Endometrial microvascular endothelial cells (primary cell): ENCODE results near the gene GLRX5. TPM values are rescaled to one million over a fixed set of nuclear protein-coding genes. Genes with fewer than 3 reads are reported as not detected.
"Not testable (repeated sequence)": the region's sequence is repeated elsewhere in the genome, so short reads cannot be mapped to it uniquely, and the experiment has no call there.

Experiments used
- in situ Hi-C: cut with HindIII; loops from 2 replicates; pipeline ENCODE4 v1.10.0; 2017; ENCODE audit warnings: low sequenced_read_pairs, low pct_unique_long_range_greater_than_20kb; ENCODE audit errors: inconsistent ontology term
- total RNA-seq: library from RNA; depleted of rRNA; stranded (reverse); fragments of >200 nt; gene quantifications from one replicate; pipeline ENCODE4 v1.2.3, GENCODE V29; 2015; ENCODE audit errors: inconsistent ontology term

The GLRX5 gene
- total RNA-seq, 1 donor from 2014 or later: 65.0 TPM

DNA sequence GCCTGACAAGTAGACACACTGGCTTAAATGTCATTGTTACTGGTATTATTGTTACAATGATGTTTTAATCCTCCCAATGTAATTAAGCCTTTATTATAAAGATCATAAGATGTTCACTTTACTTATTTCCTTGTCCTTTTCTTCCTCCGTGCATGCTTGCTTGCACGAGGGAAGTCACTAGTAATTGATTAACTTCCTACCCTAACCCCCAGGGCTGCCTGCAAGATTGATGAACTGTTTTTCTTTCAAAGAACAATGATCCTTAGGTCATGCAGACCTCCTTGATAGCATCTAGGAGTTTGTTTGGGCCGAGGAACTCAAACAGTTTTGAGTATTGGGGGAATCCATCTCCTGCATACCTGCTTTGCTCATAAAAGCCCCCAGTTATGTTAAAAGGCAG lies 43.0 kb downstream of the GLRX5 start:
- in situ Hi-C loops: no loop called here

DNA sequence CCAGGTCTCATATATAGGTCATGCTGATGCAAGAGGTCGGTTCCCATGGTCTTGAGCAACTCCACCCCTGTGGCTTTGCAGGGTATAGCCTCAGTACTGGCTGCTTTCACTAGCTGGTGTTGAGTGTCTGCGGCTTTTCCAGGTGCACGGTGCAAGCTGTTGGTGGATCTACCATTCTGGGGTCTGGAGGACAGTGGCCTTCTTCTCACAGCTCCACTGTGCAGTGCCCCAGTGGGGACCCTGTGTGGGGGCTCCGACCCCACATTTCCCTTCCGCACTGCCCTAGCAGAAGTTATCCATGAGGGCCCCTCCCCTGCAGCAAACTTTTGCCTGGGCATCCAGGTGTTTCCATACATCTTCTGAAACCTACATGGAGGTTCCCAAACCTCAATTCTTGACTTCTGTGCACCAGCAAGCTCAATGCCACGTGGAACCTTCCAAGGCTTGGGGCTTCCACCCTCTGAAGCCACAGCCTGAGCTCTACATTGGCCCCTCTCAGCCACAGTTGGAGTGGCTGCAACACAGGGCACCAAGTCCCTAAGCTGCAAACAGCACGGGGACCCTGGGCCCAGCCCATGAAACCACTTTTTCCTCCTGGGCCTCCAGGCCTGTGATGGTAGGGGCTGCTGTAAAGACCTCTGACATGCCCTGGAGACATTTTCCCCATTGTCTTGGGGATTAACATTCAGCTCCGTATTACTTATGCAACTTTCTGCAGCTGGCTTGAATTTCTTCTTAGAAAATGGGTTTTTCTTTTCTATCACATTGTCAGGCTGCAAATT lies 49.2 kb downstream of the GLRX5 start:
- in situ Hi-C loops: not testable (repeated sequence)

GRCh38 chr14:95585953-95586620 lies 51.2 kb downstream of the GLRX5 start:
- in situ Hi-C loops: no loop called here

GRCh38 chr14:95591182-95591581 lies 56.3 kb downstream of the GLRX5 start:
- in situ Hi-C loops: not testable (repeated sequence)

Other genes starting within 250 kb of the GLRX5 start
- 2.0 TPM for gene CLMN, start 215.1 kb upstream of the GLRX5 start, total RNA-seq
- gene SYNE3, start 18.4 kb upstream of the GLRX5 start, total RNA-seq: 10.2 TPM
- not detected for gene TCL1B, start 151.4 kb downstream of the GLRX5 start, total RNA-seq
- not detected for gene TCL1A, start 179.1 kb downstream of the GLRX5 start, total RNA-seq